ENCODE measurements around the gene TRAK2.

Gene TRAK2

GRCh38 chr2:201464547-201464946 lies 13.3 kb upstream of the TRAK2 start:
- no peak for TF ChIP-seq CTCF (IDR thresholded peaks at IDR 0.05; ENCODE audit: low read depth, low read length)
- no peak for DNase-seq (ENCODE audit: extremely low read depth, low read depth)

- no peak for TF ChIP-seq CTCF (IDR thresholded peaks at IDR 0.05; ENCODE audit: low read depth, low read length)
- no peak for DNase-seq (ENCODE audit: extremely low read depth, low read depth)
These were observed 9.3 kb upstream of the TRAK2 start for GRCh38 chr2:201460532-201460931.

- no peak for DNase-seq (ENCODE audit: extremely low read depth, low read depth)
- TF ChIP-seq CTCF (IDR thresholded peaks at IDR 0.05; ENCODE audit: low read depth, low read length) = no peak
These were observed 7.1 kb upstream of the TRAK2 start for GRCh38 chr2:201458381-201458780.

- DNase-seq (ENCODE audit: extremely low read depth, low read depth) = no peak
- no peak for TF ChIP-seq CTCF (IDR thresholded peaks at IDR 0.05; ENCODE audit: low read depth, low read length)
These were observed 1.8 kb upstream of the TRAK2 start for GRCh38 chr2:201452922-201453643.

GRCh38 chr2:201452058-201452921 lies 1.0 kb upstream of the TRAK2 start:
- no peak for DNase-seq (ENCODE audit: extremely low read depth, low read depth)

GRCh38 chr2:201450954-201451291 lies 335 bp downstream of the TRAK2 start:
- no peak for TF ChIP-seq CTCF (IDR thresholded peaks at IDR 0.05; ENCODE audit: low read depth, low read length)
- no peak for DNase-seq (ENCODE audit: extremely low read depth, low read depth)

More at GRCh38 chr2:201452058-201452921, 1.0 kb upstream of the TRAK2 start:
- TF ChIP-seq CTCF (IDR thresholded peaks at IDR 0.05; ENCODE audit: low read depth, low read length) = no peak

GRCh38 chr2:201448701-201449100 lies 2.6 kb downstream of the TRAK2 start:
- no peak for DNase-seq (ENCODE audit: extremely low read depth, low read depth)
- no peak for TF ChIP-seq CTCF (IDR thresholded peaks at IDR 0.05; ENCODE audit: low read depth, low read length)

Data from AG09319 (cell line).